ENCODE results near the gene FUOM.

DNA sequence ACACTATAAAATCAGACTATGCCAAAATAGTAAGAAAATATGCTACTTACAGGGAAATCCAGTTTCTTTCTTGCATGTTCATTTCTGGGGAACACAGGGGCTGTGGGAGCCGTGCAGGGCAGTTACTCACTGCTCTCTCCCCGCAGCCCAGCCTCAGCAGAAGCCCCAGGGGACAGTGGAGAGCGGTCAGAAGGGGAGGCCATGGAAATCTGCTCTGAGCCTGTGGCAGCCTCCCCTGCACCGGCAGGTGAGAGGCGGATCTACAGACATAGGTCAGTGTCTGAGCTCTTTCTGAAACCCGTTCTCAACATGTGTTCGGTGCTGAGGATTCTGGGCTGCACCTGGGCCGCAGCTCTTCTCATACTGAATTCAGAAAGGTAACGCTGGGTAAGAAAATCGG, 46.2 kb downstream of the FUOM start:
- no peak for TF ChIP-seq BHLHE40 (IDR thresholded peaks at IDR 0.05; ENCODE audit: borderline replicate concordance)
- TF ChIP-seq SUZ12 (IDR thresholded peaks at IDR 0.05), result no peak
- TF ChIP-seq CTBP1 (IDR thresholded peaks at IDR 0.05; ENCODE audit: borderline replicate concordance), result no peak
- no peak for TF ChIP-seq FOXA1 (IDR thresholded peaks at IDR 0.05)
- no peak for TF ChIP-seq ARNT (IDR thresholded peaks at IDR 0.05)
- TF ChIP-seq LEF1 (IDR thresholded peaks at IDR 0.05; ENCODE audit: borderline replicate concordance), result no peak
- TF ChIP-seq, protein P1, sequence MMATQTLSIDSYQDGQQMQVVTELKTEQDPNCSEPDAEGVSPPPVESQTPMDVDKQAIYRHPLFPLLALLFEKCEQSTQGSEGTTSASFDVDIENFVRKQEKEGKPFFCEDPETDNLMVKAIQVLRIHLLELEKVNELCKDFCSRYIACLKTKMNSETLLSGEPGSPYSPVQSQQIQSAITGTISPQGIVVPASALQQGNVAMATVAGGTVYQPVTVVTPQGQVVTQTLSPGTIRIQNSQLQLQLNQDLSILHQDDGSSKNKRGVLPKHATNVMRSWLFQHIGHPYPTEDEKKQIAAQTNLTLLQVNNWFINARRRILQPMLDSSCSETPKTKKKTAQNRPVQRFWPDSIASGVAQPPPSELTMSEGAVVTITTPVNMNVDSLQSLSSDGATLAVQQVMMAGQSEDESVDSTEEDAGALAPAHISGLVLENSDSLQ (IDR thresholded peaks at IDR 0.05), result no peak
- TF ChIP-seq SP1 (IDR thresholded peaks at IDR 0.05), result no peak
